Skeletal muscle tissue (tissue), 4 donors: ENCODE data around the gene AFAP1L1. TPM values are rescaled to one million over a fixed set of nuclear protein-coding genes. Genes with fewer than 3 reads are reported as not detected.

ENCODE experiments used
- H3K27ac ChIP-seq: one replicate; pipeline ENCODE4 v1.7.0; 2013; ENCODE audit warnings: mild to moderate bottlenecking, low read depth, low read length, inconsistent platforms
- H3K27me3 ChIP-seq, 3 donors: one replicate each; pipeline ENCODE4 v1.7.0; 2013; ENCODE audit warnings: low read length in 3 of 3; ENCODE audit not compliant: control insufficient read depth in 3 of 3, insufficient read depth in 3 of 3
- H3K36me3 ChIP-seq, 3 donors: one replicate each; pipeline ENCODE4 v1.7.0; 2013; ENCODE audit warnings: low read length in 3 of 3; ENCODE audit not compliant: control insufficient read depth in 3 of 3, insufficient read depth in 3 of 3
- H3K4me1 ChIP-seq, 3 donors: one replicate each; pipeline ENCODE4 v1.7.0; 2013; ENCODE audit warnings: low read length in 3 of 3, mild to moderate bottlenecking in 3 of 3; ENCODE audit not compliant: control insufficient read depth in 3 of 3, insufficient read depth in 3 of 3
- H3K4me3 ChIP-seq, 3 donors: one replicate each; pipeline ENCODE4 v1.7.0; 2013; ENCODE audit warnings: low read length in 3 of 3
- H3K9ac ChIP-seq, 3 donors: one replicate each; pipeline ENCODE4 v1.7.0; 2013; ENCODE audit warnings: low read length in 3 of 3, mild to moderate bottlenecking in 3 of 3, moderate library complexity in 2 of 3, low read depth in 1 of 3
- H3K9me3 ChIP-seq, 3 donors: one replicate each; pipeline ENCODE4 v1.7.0; 2013; ENCODE audit warnings: low read length in 3 of 3; ENCODE audit not compliant: control insufficient read depth in 3 of 3
- total RNA-seq: library from RNA; depleted of rRNA; stranded (reverse); fragments of >200 nt; gene quantifications from one replicate; pipeline ENCODE4 v1.2.3, GENCODE V29; 2014
- donor health status: Osteomylitis.

AFAP1L1 gene
- total RNA-seq, 1 donor from 2014 or later = 75.7 TPM

DNA sequence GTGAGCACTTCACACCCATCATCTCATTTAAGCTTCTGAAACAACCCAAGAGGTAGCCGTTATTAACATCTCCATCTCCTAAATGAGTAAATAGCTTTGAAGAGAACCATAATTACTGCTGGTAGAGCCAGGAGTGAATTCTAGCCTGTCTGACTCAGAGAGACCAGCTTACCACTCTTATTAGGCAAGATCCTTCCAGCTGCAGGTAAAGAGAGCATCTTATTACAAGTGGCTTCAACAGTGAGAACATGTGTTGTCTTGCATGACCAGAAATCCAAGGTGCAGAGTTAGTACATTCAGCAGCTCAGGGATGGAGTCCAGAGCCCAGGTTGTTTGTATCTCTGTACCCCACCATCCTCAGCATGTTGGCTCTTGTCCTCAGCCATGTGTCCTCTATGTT is 10.9 kb upstream of the AFAP1L1 start:
- peaks cover 2 to 5% (median 2%) of the 10 kb centered on the region in 3 donors for H3K36me3 ChIP-seq
- H3K4me3 ChIP-seq = no peak overlapping the region
- H3K4me1 ChIP-seq = no peaks in the 10 kb centered on the region
- H3K9ac ChIP-seq = no peak overlapping the region
- H3K27me3 ChIP-seq = peaks cover 0 to 15% (median 8%) of the 10 kb centered on the region in 3 donors
- no peak overlapping the region for H3K27ac ChIP-seq
- no peaks in the 10 kb centered on the region for H3K9me3 ChIP-seq

DNA sequence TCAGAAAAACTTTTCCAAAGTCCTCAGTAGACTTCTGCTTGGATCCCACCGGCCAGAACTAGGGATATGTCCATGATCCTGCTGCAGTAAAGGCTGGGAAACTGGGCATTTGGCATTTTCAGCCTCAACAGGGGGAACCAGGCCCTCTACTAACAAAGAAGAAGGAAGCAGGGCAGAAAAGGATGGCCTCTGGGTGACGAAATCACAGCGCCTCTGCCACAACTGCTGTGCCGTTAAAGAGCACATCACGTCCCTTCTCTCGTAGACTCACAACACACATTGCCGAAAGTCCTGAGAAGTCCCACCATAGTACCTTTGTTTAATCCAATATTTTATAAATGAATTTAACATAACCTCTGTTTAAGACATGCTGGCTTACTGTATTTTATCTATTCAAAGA is 10.4 kb upstream of the AFAP1L1 start:
- Histone ChIP-seq H3K9me3 (no peaks in the 10 kb centered on the region), H3K9ac (no peak overlapping the region), H3K4me1 (no peaks in the 10 kb centered on the region), H3K27me3 (peaks cover 0 to 15% (median 8%) of the 10 kb centered on the region in 3 donors), H3K36me3 (peaks cover 0 to 5% (median 0%) of the 10 kb centered on the region in 3 donors), H3K27ac (no peak overlapping the region), H3K4me3 (no peak overlapping the region)

DNA sequence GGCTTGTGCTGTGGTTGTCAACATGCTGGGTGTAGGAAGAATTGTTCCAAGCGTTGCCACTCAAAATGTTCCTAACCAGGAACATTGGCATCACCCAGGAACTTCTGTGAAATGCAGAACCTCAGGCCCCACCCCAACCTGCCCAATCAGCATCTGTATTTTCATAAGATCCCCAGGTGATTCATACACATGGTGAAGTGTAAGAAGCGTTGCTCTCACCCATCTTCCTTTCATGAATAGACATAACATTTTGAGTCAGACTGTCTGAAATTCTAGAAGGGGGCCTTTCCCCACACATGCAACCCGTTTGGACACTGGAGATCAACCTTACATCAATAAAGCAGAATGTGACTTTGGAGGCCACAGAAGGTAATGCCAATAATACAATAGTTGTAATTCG is 9.3 kb upstream of the AFAP1L1 start:
- Histone ChIP-seq H3K9ac (no peak overlapping the region), H3K36me3 (peaks cover 0 to 5% (median 0%) of the 10 kb centered on the region in 3 donors), H3K27ac (no peak overlapping the region), H3K4me3 (no peak overlapping the region), H3K4me1 (no peaks in the 10 kb centered on the region), H3K27me3 (peaks cover 0 to 15% (median 8%) of the 10 kb centered on the region in 3 donors), H3K9me3 (no peaks in the 10 kb centered on the region)

DNA sequence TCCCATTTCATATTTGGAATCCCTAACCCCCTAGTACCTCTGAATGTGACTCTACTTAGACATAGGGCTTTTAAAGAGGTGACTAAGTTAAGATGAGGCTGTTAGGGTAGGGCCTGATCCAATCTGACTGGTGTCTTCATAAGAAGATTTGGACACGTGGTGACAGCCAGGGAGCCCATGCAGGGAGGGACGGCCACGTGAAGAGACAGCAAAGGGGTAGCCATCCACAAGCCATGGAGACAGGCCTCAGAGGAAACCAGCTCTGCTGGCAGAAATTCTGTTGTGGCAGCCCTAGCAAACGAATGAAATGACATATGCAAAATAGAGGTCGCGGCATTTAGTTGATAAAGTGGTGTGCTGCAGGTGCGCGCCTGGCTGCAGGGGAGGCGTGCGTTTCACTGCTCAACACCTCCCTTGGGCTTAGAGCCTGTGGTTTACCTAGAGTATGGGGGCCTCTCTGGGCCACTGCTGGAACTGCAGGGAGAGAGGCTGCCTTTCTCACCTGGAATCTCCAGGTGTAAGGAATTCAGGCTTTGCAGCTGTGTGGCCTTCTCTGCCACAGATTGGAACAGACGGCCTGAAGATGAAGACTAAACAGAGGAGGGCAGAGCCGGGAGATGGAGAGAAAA is 7.1 kb upstream of the AFAP1L1 start:
- H3K9me3 ChIP-seq = peaks cover 0 to 6% (median 5%) of the 10 kb centered on the region in 3 donors
- H3K4me1 ChIP-seq = no peaks in the 10 kb centered on the region
- no peak overlapping the region for H3K9ac ChIP-seq
- H3K27me3 ChIP-seq = peaks cover 0 to 15% (median 8%) of the 10 kb centered on the region in 3 donors
- no peaks in the 10 kb centered on the region for H3K36me3 ChIP-seq
- H3K4me3 ChIP-seq = no peak overlapping the region
- H3K27ac ChIP-seq = no peak overlapping the region

DNA sequence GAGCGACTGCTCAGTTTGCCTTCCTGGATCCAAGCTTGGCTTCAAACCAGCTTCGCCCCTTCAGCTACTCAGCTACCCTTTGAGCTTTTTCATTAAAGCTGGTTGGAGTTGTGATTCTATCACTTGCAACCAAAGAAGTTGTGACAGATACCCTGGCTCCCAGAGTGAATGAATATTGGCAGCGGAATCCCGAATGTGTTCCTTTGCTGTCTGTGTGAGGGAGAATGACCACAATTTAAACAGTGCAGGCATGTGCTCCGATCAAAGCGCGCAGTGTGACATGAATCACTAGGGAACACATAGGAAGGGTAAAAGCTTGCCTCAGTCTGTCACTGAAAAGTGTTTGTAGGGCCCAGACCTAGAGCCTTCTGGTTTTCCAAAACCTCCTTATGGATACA is 6.6 kb upstream of the AFAP1L1 start:
- H3K9ac ChIP-seq = no peak overlapping the region
- H3K27ac ChIP-seq = no peak overlapping the region
- no peak overlapping the region for H3K4me3 ChIP-seq
- peaks cover 0 to 6% (median 5%) of the 10 kb centered on the region in 3 donors for H3K9me3 ChIP-seq
- H3K27me3 ChIP-seq = peaks cover 0 to 15% (median 8%) of the 10 kb centered on the region in 3 donors
- H3K36me3 ChIP-seq = no peaks in the 10 kb centered on the region
- no peaks in the 10 kb centered on the region for H3K4me1 ChIP-seq

- Histone ChIP-seq H3K4me1 (no peaks in the 10 kb centered on the region), H3K27me3 (peaks cover 0 to 15% (median 8%) of the 10 kb centered on the region in 3 donors)
These were observed 6.1 kb upstream of the AFAP1L1 start for GRCh38 chr5:149265597-149265996.

GRCh38 chr5:149267241-149267973 is 4.3 kb upstream of the AFAP1L1 start:
- H3K27me3 ChIP-seq = peaks cover 0 to 7% (median 7%) of the 10 kb centered on the region in 3 donors
- H3K36me3 ChIP-seq = no peaks in the 10 kb centered on the region
- no peak overlapping the region for H3K4me3 ChIP-seq
- no peak overlapping the region for H3K27ac ChIP-seq
- H3K9ac ChIP-seq = no peak overlapping the region
- H3K4me1 ChIP-seq = peaks cover 1 to 5% (median 3%) of the 10 kb centered on the region in 3 donors
- H3K9me3 ChIP-seq = peaks cover 0 to 6% (median 5%) of the 10 kb centered on the region in 3 donors

More at GRCh38 chr5:149265597-149265996, 6.1 kb upstream of the AFAP1L1 start:
- Histone ChIP-seq H3K36me3 (no peaks in the 10 kb centered on the region), H3K9ac (no peak overlapping the region), H3K4me3 (no peak overlapping the region), H3K9me3 (peaks cover 0 to 6% (median 5%) of the 10 kb centered on the region in 3 donors), H3K27ac (no peak overlapping the region)

- Histone ChIP-seq H3K27ac (no peak overlapping the region), H3K36me3 (no peaks in the 10 kb centered on the region), H3K27me3 (peaks cover 0 to 5% (median 5%) of the 10 kb centered on the region in 3 donors), H3K4me3 (no peak overlapping the region), H3K9me3 (peaks cover 0 to 6% (median 5%) of the 10 kb centered on the region in 3 donors), H3K9ac (no peak overlapping the region), H3K4me1 (peaks cover 12 to 14% (median 13%) of the 10 kb centered on the region in 3 donors)
These were observed 2.6 kb upstream of the AFAP1L1 start for GRCh38 chr5:149268928-149269557.

- H3K4me3 ChIP-seq = peak overlapping the region; percentile 63 to 83 (median 83)
- H3K36me3 ChIP-seq = peaks cover 0 to 4% (median 0%) of the 10 kb centered on the region in 3 donors
- H3K27me3 ChIP-seq = no peaks in the 10 kb centered on the region
- H3K4me1 ChIP-seq = peaks cover 14 to 18% (median 15%) of the 10 kb centered on the region in 3 donors
- H3K9ac ChIP-seq = peak overlapping the region; percentile 77 to 90 (median 85)
- peak overlapping the region; percentile 90 for H3K27ac ChIP-seq
- peaks cover 0 to 6% (median 5%) of the 10 kb centered on the region in 3 donors for H3K9me3 ChIP-seq
These were observed 404 bp upstream of the AFAP1L1 start for GRCh38 chr5:149271195-149271715.
